ENCODE measurements around the gene GDAP1L1. TPM values are rescaled to one million over a fixed set of nuclear protein-coding genes. Genes with fewer than 3 reads are reported as not detected.

Gene GDAP1L1
- total RNA-seq, 1 experiment from 2014 or later, result not detected

DNA sequence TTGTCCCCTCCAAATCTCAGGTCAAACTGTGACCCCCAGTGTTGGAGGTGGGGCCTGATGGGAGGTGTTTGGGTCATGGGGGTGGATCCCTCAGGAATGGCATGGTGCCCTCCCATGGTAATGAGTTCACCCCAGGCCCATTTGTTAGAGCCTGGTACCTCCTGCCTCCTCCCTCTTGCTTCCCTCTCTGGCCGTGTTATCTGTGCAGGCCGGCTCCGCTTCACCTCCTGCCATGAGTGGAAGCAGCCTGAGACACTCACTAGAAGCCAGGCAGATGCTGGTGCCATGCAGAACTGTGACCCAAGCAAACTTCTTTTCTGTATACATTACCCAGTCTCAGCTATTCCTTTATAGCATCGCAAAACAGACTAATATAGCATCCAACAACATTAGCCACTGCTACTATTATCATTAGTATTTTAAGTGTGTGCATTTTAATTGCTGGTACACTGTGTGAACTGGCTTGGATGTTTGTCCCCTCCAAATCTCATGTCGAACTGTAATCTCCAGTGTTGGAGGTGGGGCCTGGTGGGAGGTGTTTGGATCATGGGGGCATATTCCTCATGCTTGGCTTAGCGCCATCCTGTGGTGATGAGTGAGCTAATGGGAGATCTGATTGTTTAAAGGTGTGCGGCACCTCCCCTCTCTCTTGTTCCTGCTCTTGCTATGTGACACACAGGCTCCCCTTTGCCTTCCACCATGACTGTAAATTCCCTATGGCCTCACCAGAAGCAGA lies 24.3 kb upstream of the GDAP1L1 start:
- Histone ChIP-seq H3K9me2 (ENCODE audit: insufficient read depth) (no peaks in the 10 kb centered on the region), H3K79me2 (ENCODE audit: low read depth) (no peaks in the 10 kb centered on the region), H3K9me3 (ENCODE audit: insufficient read depth, low read depth) (no peaks in the 10 kb centered on the region), H4K20me1 (ENCODE audit: insufficient read depth) (no peaks in the 10 kb centered on the region), H3K36me3 (ENCODE audit: low read depth) (no peaks in the 10 kb centered on the region), H3K4me2 (no peak overlapping the region), H3K27me3 (ENCODE audit: insufficient read depth, low read depth) (no peaks in the 10 kb centered on the region), H3K4me1 (replicated peaks; ENCODE audit: insufficient read depth) (no peaks in the 10 kb centered on the region), H3K27ac (no peak overlapping the region), H3K4me3 (no peak overlapping the region), H3F3A (ENCODE audit: insufficient read depth, low read depth) (no peaks in the 10 kb centered on the region), H2AFZ (no peak overlapping the region)
- no peak for TF ChIP-seq EZH2 (IDR thresholded peaks at IDR 0.05; ENCODE audit: low read depth)
- TF ChIP-seq, protein P1, sequence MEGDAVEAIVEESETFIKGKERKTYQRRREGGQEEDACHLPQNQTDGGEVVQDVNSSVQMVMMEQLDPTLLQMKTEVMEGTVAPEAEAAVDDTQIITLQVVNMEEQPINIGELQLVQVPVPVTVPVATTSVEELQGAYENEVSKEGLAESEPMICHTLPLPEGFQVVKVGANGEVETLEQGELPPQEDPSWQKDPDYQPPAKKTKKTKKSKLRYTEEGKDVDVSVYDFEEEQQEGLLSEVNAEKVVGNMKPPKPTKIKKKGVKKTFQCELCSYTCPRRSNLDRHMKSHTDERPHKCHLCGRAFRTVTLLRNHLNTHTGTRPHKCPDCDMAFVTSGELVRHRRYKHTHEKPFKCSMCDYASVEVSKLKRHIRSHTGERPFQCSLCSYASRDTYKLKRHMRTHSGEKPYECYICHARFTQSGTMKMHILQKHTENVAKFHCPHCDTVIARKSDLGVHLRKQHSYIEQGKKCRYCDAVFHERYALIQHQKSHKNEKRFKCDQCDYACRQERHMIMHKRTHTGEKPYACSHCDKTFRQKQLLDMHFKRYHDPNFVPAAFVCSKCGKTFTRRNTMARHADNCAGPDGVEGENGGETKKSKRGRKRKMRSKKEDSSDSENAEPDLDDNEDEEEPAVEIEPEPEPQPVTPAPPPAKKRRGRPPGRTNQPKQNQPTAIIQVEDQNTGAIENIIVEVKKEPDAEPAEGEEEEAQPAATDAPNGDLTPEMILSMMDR (conservative IDR thresholded peaks at IDR 0.05), result no peak
- ChIA-PET POLR2A (ENCODE audit: unreplicated experiment) (interaction anchor here (0.6 kb wide), 1 partner anchor 747 kb away, joined by 3 read pairs; no protein-coding TSS in a partner anchor), CTCF (no interaction called here)
- intact Hi-C loops (cut with micrococcal nuclease; ENCODE audit: unreplicated experiment), result no loop called here
- no TSS peak for BruUV-seq (replicated peaks)
- DNase-seq, result no peak

DNA sequence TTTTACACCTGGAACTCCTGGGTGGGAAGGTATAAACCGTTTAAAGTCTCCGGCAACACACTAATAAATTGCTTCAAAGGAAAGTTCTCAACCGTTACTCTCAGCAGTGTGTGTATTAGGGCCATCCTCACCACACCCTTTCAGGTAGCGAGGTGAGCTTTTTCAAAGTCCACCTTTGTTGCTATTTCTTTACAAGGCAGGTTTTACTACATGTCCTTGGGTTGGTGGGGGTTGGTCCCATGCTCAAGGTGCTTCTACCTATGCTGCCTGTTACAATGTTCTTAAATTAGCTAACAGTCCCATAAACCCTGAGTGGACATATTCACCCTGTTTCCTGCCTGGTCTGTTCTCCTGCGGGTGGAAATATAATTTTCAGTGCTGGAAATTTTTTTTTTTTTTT lies 23.4 kb upstream of the GDAP1L1 start:
- no TSS peak for BruUV-seq (replicated peaks)
- TF ChIP-seq, protein P1 (conservative IDR thresholded peaks at IDR 0.05), result no peak
- TF ChIP-seq EZH2 (IDR thresholded peaks at IDR 0.05; ENCODE audit: low read depth), result no peak
- H3K9me2 ChIP-seq (ENCODE audit: insufficient read depth), result no peaks in the 10 kb centered on the region
- no peak overlapping the region for H3K4me3 ChIP-seq
- no peak overlapping the region for H3K27ac ChIP-seq
- intact Hi-C loops (cut with micrococcal nuclease; ENCODE audit: unreplicated experiment), result no loop called here
- H3K79me2 ChIP-seq (ENCODE audit: low read depth), result no peaks in the 10 kb centered on the region
- H3K4me1 ChIP-seq (replicated peaks; ENCODE audit: insufficient read depth), result no peaks in the 10 kb centered on the region
- H3K36me3 ChIP-seq (ENCODE audit: low read depth), result no peaks in the 10 kb centered on the region
- POLR2A ChIA-PET (ENCODE audit: unreplicated experiment), result interaction anchor here (0.6 to 0.7 kb wide), 2 partner anchors 46 to 748 kb away, joined by 3 to 9 read pairs; no protein-coding TSS in a partner anchor
- no peaks in the 10 kb centered on the region for H3K9me3 ChIP-seq (ENCODE audit: insufficient read depth, low read depth)
- H3F3A ChIP-seq (ENCODE audit: insufficient read depth, low read depth), result no peaks in the 10 kb centered on the region
- H3K27me3 ChIP-seq (ENCODE audit: insufficient read depth, low read depth), result no peaks in the 10 kb centered on the region
- no peak overlapping the region for H2AFZ ChIP-seq
- H4K20me1 ChIP-seq (ENCODE audit: insufficient read depth), result no peaks in the 10 kb centered on the region
- no peak overlapping the region for H3K4me2 ChIP-seq
- CTCF ChIA-PET, result no interaction called here
- no peak for DNase-seq

DNA sequence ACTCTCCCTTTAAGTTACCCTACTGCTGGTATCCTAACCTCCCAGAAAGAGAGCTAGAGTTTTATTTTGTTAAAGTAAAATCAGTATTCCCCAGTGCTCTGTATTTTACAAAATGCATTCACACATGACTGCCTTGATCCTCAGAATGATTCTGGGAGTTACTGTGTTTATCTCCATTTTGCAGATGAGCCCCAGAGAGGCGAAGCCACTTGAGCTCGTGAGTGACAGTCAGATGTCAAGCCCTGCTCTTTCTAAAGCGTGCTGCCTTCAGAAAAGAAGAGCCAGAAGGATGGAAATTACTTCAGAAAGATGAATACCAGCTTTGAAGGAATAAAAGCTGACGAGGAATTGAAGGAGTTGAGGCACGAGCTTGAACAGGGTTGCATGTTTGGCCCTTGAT lies 22.5 kb upstream of the GDAP1L1 start:
- no peak overlapping the region for H3K4me2 ChIP-seq
- CTCF ChIA-PET, result interaction anchor here (0.6 kb wide), 1 partner anchor 238 kb away, joined by 3 read pairs; no protein-coding TSS in a partner anchor
- no TSS peak for BruUV-seq (replicated peaks)
- no peaks in the 10 kb centered on the region for H3K79me2 ChIP-seq (ENCODE audit: low read depth)
- no peaks in the 10 kb centered on the region for H3F3A ChIP-seq (ENCODE audit: insufficient read depth, low read depth)
- no peak overlapping the region for H3K27ac ChIP-seq
- POLR2A ChIA-PET (ENCODE audit: unreplicated experiment), result interaction anchor here (0.7 kb wide), 1 partner anchor 47 kb away, joined by 9 read pairs; no protein-coding TSS in a partner anchor
- no peaks in the 10 kb centered on the region for H3K9me3 ChIP-seq (ENCODE audit: insufficient read depth, low read depth)
- DNase-seq, result no peak
- no peaks in the 10 kb centered on the region for H4K20me1 ChIP-seq (ENCODE audit: insufficient read depth)
- no peaks in the 10 kb centered on the region for H3K36me3 ChIP-seq (ENCODE audit: low read depth)
- no peak overlapping the region for H3K4me3 ChIP-seq
- H3K27me3 ChIP-seq (ENCODE audit: insufficient read depth, low read depth), result no peaks in the 10 kb centered on the region
- H3K4me1 ChIP-seq (replicated peaks; ENCODE audit: insufficient read depth), result no peaks in the 10 kb centered on the region
- no peak overlapping the region for H2AFZ ChIP-seq
- TF ChIP-seq, protein P1 (conservative IDR thresholded peaks at IDR 0.05), result no peak
- TF ChIP-seq EZH2 (IDR thresholded peaks at IDR 0.05; ENCODE audit: low read depth), result no peak
- intact Hi-C loops (cut with micrococcal nuclease; ENCODE audit: unreplicated experiment), result no loop called here
- no peaks in the 10 kb centered on the region for H3K9me2 ChIP-seq (ENCODE audit: insufficient read depth)
